ENCODE measurements around the gene ZNF362.

The ZNF362 gene

DNA sequence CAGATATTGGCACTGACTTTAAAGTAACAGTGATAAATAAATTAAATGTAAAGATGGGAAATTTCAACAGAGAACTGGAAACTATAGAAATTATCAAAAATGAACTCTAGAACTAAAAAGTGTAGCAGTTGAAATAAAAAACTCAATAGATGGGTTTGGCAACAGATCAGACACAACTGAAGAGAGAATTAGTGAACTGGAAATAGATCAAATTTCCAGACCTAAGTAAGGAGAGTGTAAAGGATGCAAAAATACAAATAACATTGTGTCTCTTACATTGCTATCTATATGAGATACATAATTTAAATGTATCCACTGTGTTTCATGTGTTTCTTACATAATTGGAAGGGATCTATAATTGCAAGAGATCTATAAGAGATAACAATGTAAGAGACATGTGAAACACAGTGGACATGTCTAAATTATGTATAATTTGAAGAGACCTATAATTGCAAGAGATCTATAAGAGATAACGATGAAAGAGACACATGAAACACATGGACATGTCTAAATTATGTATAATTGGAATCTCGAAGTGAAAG is 32.1 kb upstream of the ZNF362 start:
- H3K4me3 ChIP-seq (ENCODE audit: low read depth, low read length) = no peak overlapping the region
- no peak for DNase-seq (ENCODE audit: low read depth)
- TF ChIP-seq, protein P1, sequence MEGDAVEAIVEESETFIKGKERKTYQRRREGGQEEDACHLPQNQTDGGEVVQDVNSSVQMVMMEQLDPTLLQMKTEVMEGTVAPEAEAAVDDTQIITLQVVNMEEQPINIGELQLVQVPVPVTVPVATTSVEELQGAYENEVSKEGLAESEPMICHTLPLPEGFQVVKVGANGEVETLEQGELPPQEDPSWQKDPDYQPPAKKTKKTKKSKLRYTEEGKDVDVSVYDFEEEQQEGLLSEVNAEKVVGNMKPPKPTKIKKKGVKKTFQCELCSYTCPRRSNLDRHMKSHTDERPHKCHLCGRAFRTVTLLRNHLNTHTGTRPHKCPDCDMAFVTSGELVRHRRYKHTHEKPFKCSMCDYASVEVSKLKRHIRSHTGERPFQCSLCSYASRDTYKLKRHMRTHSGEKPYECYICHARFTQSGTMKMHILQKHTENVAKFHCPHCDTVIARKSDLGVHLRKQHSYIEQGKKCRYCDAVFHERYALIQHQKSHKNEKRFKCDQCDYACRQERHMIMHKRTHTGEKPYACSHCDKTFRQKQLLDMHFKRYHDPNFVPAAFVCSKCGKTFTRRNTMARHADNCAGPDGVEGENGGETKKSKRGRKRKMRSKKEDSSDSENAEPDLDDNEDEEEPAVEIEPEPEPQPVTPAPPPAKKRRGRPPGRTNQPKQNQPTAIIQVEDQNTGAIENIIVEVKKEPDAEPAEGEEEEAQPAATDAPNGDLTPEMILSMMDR (conservative IDR thresholded peaks at IDR 0.05; ENCODE audit: low read depth, low read length) = no peak

- no peak for DNase-seq (ENCODE audit: low read depth)
- no peak overlapping the region for H3K4me3 ChIP-seq (ENCODE audit: low read depth, low read length)
- TF ChIP-seq, protein P1 (conservative IDR thresholded peaks at IDR 0.05; ENCODE audit: low read depth, low read length) = no peak
These were observed 30.7 kb upstream of the ZNF362 start for GRCh38 chr1:33225586-33225985.

DNA sequence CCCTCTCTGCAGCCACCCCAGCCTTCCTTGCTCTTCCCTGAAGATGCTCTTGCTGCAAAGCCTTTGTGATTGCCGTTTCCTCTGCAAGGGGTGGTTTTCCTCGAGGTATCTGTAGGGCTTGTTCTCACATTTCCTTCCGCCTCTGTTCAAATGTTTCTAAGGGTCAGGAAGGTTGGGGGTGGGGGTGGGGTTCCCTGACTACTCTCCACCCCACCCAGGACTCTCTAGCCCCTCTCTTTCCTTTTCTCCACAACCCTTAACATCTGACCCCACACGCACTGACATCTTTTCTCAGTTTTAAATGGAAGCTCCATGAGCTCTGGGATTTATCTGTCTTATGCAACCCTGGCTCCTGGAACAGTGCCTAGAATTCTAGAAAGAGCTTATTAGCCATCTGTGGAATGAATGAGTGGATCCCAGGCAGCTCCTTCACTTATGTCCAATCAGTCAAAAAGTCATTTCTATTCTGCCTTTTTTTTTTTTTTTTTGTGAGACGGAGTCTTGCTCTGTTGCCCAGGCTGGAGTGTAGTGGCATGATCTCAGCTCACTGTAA is 27.3 kb upstream of the ZNF362 start:
- DNase-seq (ENCODE audit: low read depth) = peak; percentile 97
- H3K4me3 ChIP-seq (ENCODE audit: low read depth, low read length) = no peak overlapping the region
- TF ChIP-seq, protein P1 (conservative IDR thresholded peaks at IDR 0.05; ENCODE audit: low read depth, low read length) = no peak

GRCh38 chr1:33231166-33231565 is 25.1 kb upstream of the ZNF362 start:
- TF ChIP-seq, protein P1 (conservative IDR thresholded peaks at IDR 0.05; ENCODE audit: low read depth, low read length) = no peak
- DNase-seq (ENCODE audit: low read depth) = no peak
- no peak overlapping the region for H3K4me3 ChIP-seq (ENCODE audit: low read depth, low read length)

GRCh38 chr1:33232716-33233115 is 23.6 kb upstream of the ZNF362 start:
- H3K4me3 ChIP-seq (ENCODE audit: low read depth, low read length) = no peak overlapping the region
- no peak for DNase-seq (ENCODE audit: low read depth)
- TF ChIP-seq, protein P1 (conservative IDR thresholded peaks at IDR 0.05; ENCODE audit: low read depth, low read length) = no peak

DNA sequence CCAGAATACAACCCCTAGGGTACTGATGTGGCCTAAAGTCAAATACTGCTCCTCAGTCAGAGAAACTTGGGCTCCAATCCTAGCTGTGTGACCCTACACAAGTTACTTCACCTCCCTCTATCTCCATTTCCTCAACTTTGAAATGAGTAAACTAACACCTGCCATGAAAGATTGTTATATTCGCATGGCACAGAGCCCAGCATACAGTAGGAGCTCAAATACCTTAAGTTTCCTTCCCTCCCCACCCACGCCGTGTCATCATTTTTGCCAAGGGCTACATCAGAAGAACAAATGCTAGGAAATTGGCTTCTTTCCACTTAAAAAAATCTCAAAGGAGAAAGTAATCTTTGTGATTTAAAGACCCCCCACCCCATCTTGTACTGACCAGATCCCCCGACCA is 22.2 kb upstream of the ZNF362 start:
- no peak overlapping the region for H3K4me3 ChIP-seq (ENCODE audit: low read depth, low read length)
- TF ChIP-seq, protein P1 (conservative IDR thresholded peaks at IDR 0.05; ENCODE audit: low read depth, low read length) = no peak
- DNase-seq (ENCODE audit: low read depth) = no peak

DNA sequence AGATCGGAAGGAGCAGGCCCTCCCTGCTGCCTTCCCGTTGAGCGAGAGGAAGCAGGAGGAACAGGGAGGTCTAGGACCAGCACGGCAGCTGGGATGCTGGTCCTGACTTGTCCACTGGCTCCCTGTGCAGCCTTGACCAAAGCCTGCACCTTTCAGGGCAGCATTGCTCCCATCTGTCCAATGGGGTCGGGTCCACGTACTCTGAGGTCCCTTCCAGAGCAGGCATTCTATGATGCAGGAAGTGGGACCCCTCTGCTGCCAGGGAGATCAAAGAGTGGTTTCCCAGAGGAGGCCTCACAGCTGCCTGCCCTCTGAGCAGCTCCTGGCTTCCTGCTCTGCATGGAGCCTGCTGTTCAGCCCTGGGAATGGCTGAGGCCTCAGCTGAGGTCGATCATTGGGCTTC is 21.7 kb upstream of the ZNF362 start:
- no peak overlapping the region for H3K4me3 ChIP-seq (ENCODE audit: low read depth, low read length)
- peak; percentile 52 for DNase-seq (ENCODE audit: low read depth)
- TF ChIP-seq, protein P1 (conservative IDR thresholded peaks at IDR 0.05; ENCODE audit: low read depth, low read length) = no peak
